HepG2 (cell line): ENCODE results near the gene SUN5. TPM values are rescaled to one million over a fixed set of nuclear protein-coding genes. Genes with fewer than 3 reads are reported as not detected.
A peak's percentile ranks its signal among the peaks of the same experiment; 100 is the strongest.

Experiments
- HNF4A ChIP-seq: sonication (generic); formaldehyde crosslinking; IDR thresholded peaks from 2 replicates; pipeline ENCODE4 v1.4.0; 2020; ENCODE audit warnings: missing genetic modification reagents
- MED8 ChIP-seq: sonication (generic); formaldehyde crosslinking; IDR thresholded peaks from 2 replicates; pipeline ENCODE4 v1.8.1; 2023; ENCODE audit warnings: mild to moderate bottlenecking, missing genetic modification reagents; ENCODE audit not compliant: insufficient replicate concordance
- PHF21A ChIP-seq: sonication (generic); formaldehyde crosslinking; IDR thresholded peaks from 2 replicates; pipeline ENCODE4 v1.5.0; 2020; ENCODE audit warnings: mild to moderate bottlenecking, missing genetic modification reagents
- TGIF2 ChIP-seq: IDR thresholded peaks from 2 replicates; pipeline ENCODE4 v1.6.1; 2016; ENCODE audit warnings: control low read depth, missing compliant biosample characterization
- ZFX ChIP-seq: sonication (generic); formaldehyde crosslinking; IDR thresholded peaks from 2 replicates; pipeline ENCODE4 v1.4.0; 2020; ENCODE audit warnings: mild to moderate bottlenecking, low read depth, missing genetic modification reagents, moderate library complexity
- ZFYVE20 ChIP-seq: sonication (generic); formaldehyde crosslinking; IDR thresholded peaks from 2 replicates; pipeline ENCODE4 v1.8.0; 2023; ENCODE audit warnings: low read depth, mild to moderate bottlenecking, moderate library complexity, missing genetic modification reagents, borderline replicate concordance
- ZNF180 ChIP-seq: sonication (generic); formaldehyde crosslinking; IDR thresholded peaks from 2 replicates; pipeline ENCODE4 v1.4.0; 2020; ENCODE audit warnings: low read depth, missing genetic modification reagents, borderline replicate concordance
- ZNF24 ChIP-seq: fragments of 450-650 bp; IDR thresholded peaks from 2 replicates; pipeline ENCODE4 v1.6.1; 2017; ENCODE audit warnings: antibody characterized with exemption, mild to moderate bottlenecking
- ZNF547 ChIP-seq: sonication (generic); formaldehyde crosslinking; IDR thresholded peaks from 2 replicates; pipeline ENCODE4 v1.5.1; 2020; ENCODE audit warnings: mild to moderate bottlenecking, missing genetic modification reagents
- ZNF567 ChIP-seq: sonication (generic); formaldehyde crosslinking; IDR thresholded peaks from 2 replicates; pipeline ENCODE4 v1.8.1; 2023; ENCODE audit warnings: mild to moderate bottlenecking, missing genetic modification reagents, borderline replicate concordance
- ZNF570 ChIP-seq: sonication (generic); formaldehyde crosslinking; IDR thresholded peaks from 2 replicates; pipeline ENCODE4 v1.4.0; 2020; ENCODE audit warnings: mild to moderate bottlenecking, missing genetic modification reagents, borderline replicate concordance
- ZNF761 ChIP-seq: sonication (generic); formaldehyde crosslinking; conservative IDR thresholded peaks from 2 replicates; pipeline ENCODE4 v1.4.0; 2020; ENCODE audit warnings: mild to moderate bottlenecking, missing genetic modification reagents
- polyA plus RNA-seq, 8 experiments: library from polyadenylated mRNA; depleted of rRNA in 3 of 8; stranded (reverse) in 7 of 8; unstranded in 1 of 8; fragments of >200 nt; fragmentation: Illumina TruSeq in 4 of 8; extraction: Trizol in 4 of 8; gene quantifications; 2 replicates each; pipeline versions ENCODE4 v1.2.1 to v1.2.3, GENCODE V29; 2011 to 2016; ENCODE audit warnings: low read depth in 4 of 8, missing spikeins in 1 of 8, mixed read lengths in 1 of 8; ENCODE audit not compliant: insufficient read depth in 1 of 8
- total RNA-seq, 5 experiments: library from RNA; depleted of rRNA; stranded (reverse); fragments of >200 nt; fragmentation: Illumina TruSeq; extraction: Trizol; gene quantifications; 2 replicates each; pipeline ENCODE4 v1.2.3, GENCODE V29; 2016; ENCODE audit warnings: low read depth in 1 of 5
- TF ChIP-seq, protein P1 (sequence below): sonication (generic); formaldehyde crosslinking; IDR thresholded peaks from 2 replicates; pipeline ENCODE4 v1.4.0; 2020; ENCODE audit warnings: missing genetic modification reagents
- TF ChIP-seq, protein P2 (sequence below): IDR thresholded peaks from 2 replicates; pipeline ENCODE4 v1.6.1; 2016; ENCODE audit warnings: control low read depth
- TF ChIP-seq, protein P3 (sequence below): sonication (generic); formaldehyde crosslinking; IDR thresholded peaks from 2 replicates; pipeline ENCODE4 v1.4.0; 2020; ENCODE audit warnings: mild to moderate bottlenecking, missing genetic modification reagents
- TF ChIP-seq, protein P4 (sequence below): sonication (generic); formaldehyde crosslinking; IDR thresholded peaks from 2 replicates; pipeline ENCODE4 v1.5.0; 2020; ENCODE audit warnings: mild to moderate bottlenecking, missing genetic modification reagents
- TF ChIP-seq, protein P5 (sequence below): sonication (generic); formaldehyde crosslinking; conservative IDR thresholded peaks from 2 replicates; pipeline ENCODE4 v1.8.0; 2022; ENCODE audit warnings: low read depth, missing genetic modification reagents

SUN5 gene
- total and polyA plus RNA-seq, 2 of the 13 experiments (the other 11 are each of a cell fraction or from before 2014, with no cell fraction given): not detected

DNA sequence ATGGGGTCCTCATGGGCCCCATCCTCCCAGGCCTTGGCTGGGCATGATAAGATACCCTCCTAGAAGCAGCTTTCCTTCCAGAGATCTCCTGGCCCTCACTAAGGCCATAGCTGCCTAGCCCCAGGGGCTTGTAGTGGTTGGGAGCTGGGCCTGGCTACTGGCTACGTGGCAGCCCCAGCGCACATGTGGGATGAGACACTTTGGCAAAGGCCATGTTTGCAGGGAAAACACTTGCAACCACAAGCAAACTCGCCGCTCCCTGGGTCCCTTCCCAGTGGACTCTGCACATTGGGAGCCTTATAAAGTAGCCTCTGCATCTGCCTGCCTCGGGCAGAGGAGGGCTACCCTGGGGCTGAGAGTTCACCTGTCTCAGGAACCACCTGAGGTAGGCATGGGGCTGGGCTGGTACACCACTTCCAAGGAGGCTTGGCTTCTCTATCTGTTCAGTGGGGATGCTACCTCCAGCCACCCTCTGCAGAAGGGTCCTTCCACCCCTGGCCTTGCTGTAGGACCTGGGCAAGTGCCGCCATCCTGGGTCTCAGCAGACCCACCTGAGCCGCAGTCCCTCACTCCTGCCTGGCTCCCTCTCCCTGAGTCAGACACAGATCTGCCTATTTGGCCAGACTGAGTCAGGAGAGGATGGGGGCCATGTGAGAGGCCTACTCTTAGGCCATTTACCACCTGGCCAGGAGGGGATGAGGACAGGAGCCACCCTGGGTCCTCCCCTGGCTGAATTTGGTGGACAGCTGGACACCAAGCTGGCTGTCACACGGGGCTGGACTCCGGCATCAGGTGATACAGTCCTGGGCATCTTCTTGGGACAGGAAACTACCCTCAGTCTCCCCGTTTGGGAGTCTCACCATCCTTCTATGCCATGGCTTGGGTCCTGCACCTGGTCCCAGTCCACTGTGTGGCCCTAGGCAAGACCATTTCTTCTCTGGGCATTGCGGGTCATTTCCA is 3.4 kb upstream of the SUN5 start, which contains the start of gene BPIFB2 (continued):
- TF ChIP-seq, protein P1, sequence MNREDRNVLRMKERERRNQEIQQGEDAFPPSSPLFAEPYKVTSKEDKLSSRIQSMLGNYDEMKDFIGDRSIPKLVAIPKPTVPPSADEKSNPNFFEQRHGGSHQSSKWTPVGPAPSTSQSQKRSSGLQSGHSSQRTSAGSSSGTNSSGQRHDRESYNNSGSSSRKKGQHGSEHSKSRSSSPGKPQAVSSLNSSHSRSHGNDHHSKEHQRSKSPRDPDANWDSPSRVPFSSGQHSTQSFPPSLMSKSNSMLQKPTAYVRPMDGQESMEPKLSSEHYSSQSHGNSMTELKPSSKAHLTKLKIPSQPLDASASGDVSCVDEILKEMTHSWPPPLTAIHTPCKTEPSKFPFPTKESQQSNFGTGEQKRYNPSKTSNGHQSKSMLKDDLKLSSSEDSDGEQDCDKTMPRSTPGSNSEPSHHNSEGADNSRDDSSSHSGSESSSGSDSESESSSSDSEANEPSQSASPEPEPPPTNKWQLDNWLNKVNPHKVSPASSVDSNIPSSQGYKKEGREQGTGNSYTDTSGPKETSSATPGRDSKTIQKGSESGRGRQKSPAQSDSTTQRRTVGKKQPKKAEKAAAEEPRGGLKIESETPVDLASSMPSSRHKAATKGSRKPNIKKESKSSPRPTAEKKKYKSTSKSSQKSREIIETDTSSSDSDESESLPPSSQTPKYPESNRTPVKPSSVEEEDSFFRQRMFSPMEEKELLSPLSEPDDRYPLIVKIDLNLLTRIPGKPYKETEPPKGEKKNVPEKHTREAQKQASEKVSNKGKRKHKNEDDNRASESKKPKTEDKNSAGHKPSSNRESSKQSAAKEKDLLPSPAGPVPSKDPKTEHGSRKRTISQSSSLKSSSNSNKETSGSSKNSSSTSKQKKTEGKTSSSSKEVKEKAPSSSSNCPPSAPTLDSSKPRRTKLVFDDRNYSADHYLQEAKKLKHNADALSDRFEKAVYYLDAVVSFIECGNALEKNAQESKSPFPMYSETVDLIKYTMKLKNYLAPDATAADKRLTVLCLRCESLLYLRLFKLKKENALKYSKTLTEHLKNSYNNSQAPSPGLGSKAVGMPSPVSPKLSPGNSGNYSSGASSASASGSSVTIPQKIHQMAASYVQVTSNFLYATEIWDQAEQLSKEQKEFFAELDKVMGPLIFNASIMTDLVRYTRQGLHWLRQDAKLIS (CRISPR knock-in tag): 0 out of 2 replicates have a peak, but pooled peaks have one; percentile 86
- TF ChIP-seq, protein P2, sequence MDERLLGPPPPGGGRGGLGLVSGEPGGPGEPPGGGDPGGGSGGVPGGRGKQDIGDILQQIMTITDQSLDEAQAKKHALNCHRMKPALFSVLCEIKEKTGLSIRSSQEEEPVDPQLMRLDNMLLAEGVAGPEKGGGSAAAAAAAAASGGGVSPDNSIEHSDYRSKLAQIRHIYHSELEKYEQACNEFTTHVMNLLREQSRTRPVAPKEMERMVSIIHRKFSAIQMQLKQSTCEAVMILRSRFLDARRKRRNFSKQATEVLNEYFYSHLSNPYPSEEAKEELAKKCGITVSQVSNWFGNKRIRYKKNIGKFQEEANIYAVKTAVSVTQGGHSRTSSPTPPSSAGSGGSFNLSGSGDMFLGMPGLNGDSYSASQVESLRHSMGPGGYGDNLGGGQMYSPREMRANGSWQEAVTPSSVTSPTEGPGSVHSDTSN: no peak
- TF ChIP-seq, protein P3, sequence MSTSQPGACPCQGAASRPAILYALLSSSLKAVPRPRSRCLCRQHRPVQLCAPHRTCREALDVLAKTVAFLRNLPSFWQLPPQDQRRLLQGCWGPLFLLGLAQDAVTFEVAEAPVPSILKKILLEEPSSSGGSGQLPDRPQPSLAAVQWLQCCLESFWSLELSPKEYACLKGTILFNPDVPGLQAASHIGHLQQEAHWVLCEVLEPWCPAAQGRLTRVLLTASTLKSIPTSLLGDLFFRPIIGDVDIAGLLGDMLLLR (CRISPR knock-in tag): no peak; the same call in none of the 2 replicates
- peak; percentile 96 for TF ChIP-seq ZFX (CRISPR knock-in tag)
- TF ChIP-seq ZNF24: no peak
- peak; percentile 84 for TF ChIP-seq MED8
- TF ChIP-seq TGIF2 (CRISPR knock-in tag): peak; percentile 58; the same call in 1 of the 2 replicates
- peak; percentile 91 for TF ChIP-seq PHF21A
- TF ChIP-seq ZNF567 (CRISPR knock-in tag): peak; percentile 99
- TF ChIP-seq ZNF761 (CRISPR knock-in tag): peak; percentile 96
- no peak for TF ChIP-seq ZFYVE20 (CRISPR knock-in tag)
- TF ChIP-seq, protein P4, sequence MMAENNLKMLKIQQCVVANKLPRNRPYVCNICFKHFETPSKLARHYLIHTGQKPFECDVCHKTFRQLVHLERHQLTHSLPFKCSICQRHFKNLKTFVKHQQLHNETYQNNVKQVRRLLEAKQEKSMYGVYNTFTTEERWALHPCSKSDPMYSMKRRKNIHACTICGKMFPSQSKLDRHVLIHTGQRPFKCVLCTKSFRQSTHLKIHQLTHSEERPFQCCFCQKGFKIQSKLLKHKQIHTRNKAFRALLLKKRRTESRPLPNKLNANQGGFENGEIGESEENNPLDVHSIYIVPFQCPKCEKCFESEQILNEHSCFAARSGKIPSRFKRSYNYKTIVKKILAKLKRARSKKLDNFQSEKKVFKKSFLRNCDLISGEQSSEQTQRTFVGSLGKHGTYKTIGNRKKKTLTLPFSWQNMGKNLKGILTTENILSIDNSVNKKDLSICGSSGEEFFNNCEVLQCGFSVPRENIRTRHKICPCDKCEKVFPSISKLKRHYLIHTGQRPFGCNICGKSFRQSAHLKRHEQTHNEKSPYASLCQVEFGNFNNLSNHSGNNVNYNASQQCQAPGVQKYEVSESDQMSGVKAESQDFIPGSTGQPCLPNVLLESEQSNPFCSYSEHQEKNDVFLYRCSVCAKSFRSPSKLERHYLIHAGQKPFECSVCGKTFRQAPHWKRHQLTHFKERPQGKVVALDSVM (CRISPR knock-in tag): peak; percentile 88
- peak; percentile 91 for TF ChIP-seq HNF4A
- TF ChIP-seq, protein P5, sequence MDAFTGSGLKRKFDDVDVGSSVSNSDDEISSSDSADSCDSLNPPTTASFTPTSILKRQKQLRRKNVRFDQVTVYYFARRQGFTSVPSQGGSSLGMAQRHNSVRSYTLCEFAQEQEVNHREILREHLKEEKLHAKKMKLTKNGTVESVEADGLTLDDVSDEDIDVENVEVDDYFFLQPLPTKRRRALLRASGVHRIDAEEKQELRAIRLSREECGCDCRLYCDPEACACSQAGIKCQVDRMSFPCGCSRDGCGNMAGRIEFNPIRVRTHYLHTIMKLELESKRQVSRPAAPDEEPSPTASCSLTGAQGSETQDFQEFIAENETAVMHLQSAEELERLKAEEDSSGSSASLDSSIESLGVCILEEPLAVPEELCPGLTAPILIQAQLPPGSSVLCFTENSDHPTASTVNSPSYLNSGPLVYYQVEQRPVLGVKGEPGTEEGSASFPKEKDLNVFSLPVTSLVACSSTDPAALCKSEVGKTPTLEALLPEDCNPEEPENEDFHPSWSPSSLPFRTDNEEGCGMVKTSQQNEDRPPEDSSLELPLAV: no peak
- peak; percentile 93 for TF ChIP-seq ZNF547 (CRISPR knock-in tag)
- TF ChIP-seq ZNF570: no peak
- no peak; the same call in 1 of the 2 replicates for TF ChIP-seq ZNF180 (CRISPR knock-in tag)
